ENCODE data around the gene MAP3K4.
"Not testable (repeated sequence)": the region's sequence is repeated elsewhere in the genome, so short reads cannot be mapped to it uniquely, and the experiment has no call there.

DNA sequence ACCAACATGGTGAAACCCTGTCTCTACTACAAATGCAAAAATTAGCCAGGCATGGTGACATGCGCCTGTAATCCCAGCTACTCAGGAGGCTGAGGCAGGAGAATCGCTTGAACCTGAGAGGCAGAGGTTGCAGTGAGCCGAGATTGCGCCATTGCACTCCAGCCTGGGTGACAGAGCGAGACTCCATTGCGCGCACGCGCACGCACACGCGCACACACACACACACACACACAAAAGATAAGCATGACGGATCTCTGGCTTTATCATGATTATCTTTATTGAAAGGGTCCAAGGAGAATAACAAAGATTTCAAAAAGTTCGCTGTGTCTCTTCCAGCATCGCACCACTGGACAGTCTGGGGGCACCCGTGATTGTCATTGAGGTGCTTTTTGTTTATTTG is 19.0 kb upstream of the MAP3K4 start:
- TF ChIP-seq, protein P1, sequence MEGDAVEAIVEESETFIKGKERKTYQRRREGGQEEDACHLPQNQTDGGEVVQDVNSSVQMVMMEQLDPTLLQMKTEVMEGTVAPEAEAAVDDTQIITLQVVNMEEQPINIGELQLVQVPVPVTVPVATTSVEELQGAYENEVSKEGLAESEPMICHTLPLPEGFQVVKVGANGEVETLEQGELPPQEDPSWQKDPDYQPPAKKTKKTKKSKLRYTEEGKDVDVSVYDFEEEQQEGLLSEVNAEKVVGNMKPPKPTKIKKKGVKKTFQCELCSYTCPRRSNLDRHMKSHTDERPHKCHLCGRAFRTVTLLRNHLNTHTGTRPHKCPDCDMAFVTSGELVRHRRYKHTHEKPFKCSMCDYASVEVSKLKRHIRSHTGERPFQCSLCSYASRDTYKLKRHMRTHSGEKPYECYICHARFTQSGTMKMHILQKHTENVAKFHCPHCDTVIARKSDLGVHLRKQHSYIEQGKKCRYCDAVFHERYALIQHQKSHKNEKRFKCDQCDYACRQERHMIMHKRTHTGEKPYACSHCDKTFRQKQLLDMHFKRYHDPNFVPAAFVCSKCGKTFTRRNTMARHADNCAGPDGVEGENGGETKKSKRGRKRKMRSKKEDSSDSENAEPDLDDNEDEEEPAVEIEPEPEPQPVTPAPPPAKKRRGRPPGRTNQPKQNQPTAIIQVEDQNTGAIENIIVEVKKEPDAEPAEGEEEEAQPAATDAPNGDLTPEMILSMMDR (conservative IDR thresholded peaks at IDR 0.05; ENCODE audit: low read depth, low read length): not testable (repeated sequence)
- TF ChIP-seq EZH2 (IDR thresholded peaks at IDR 0.05; ENCODE audit: low read length, unreplicated experiment); EZH2phosphoT487 (IDR thresholded peaks at IDR 0.05; ENCODE audit: borderline replicate concordance, low read length): not testable (repeated sequence)
